ENCODE results near the gene TJP3. TPM values are rescaled to one million over a fixed set of nuclear protein-coding genes. Genes with fewer than 3 reads are reported as not detected.

TJP3 gene
- total RNA-seq, 1 donor from 2014 or later: 1.5 TPM

DNA sequence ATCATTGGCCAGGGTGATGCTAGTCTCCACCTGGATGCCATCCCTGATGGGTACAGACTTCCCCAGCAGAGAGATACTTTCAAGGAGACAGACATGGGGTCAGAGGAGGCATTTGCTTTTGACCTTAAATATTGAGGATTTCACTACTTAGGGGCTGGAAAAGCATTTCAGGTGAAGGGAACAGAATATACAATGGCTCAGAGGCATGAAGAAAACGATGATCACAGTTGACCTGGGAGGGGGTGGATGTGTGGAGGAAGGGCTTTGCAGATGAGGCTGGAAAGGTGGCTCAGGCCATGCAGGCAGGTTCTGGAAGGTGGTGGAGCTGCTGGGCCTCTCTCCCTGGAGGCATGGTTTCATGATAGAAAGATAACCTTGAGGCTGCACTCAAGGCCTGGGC lies 74.1 kb downstream of the TJP3 start:
- intact Hi-C loops (cut with micrococcal nuclease): loop anchor here (5.0 kb wide), 1 partner anchor 40 kb away; no protein-coding TSS in a partner anchor

- intact Hi-C loops (cut with micrococcal nuclease): loop anchor here (5.0 kb wide), 1 partner anchor 39 kb away; no protein-coding TSS in a partner anchor
Measured at GRCh38 chr19:3782903-3783302, 74.7 kb downstream of the TJP3 start.

DNA sequence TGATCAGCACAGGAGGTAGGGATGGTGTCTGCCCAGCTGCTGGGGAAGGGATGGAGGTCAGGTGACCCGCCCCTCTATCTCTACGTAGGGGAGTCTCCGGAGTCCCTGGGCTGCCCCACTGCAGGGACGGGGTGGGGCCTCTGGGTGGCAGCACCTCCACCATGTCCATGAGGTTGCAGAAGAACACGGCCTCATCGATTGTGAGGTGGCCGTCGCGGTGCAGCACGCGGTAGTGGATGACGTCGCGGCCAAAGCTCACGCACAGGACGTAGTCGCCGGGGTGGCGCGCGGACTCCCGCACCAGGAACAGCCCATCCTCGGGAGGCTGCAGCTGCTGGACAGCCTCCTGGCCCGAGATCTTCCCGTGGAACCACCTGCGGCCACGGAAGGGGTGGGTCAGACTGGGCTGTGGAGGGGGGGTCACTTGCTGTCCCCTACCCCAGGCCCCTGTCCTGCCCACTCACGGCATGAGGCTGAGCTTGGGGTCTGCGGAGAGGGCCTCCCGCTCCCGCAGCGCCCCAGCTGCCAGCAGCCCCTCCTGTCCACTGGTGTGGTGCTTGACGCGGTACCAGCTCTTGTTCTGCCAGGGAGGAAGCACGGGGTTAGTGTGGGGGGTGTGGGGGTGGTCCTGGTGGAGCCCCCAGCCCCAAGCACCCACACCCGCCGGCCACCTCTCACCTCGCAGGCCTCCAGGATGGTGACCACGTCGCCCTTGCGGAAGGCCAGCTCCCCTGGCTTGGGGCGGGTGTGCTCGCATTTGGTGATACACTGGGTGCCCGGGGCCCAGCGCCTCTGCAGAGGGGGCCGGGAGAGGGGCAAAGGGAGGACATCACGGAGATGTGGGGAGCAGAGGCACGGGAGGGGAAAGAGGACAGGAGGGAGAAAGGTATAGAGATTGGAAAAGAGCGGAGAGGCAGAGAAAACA lies 75.7 kb downstream of the TJP3 start:
- intact Hi-C loops (cut with micrococcal nuclease): loop anchor here (5.0 kb wide), 1 partner anchor 38 kb away; no protein-coding TSS in a partner anchor

GRCh38 chr19:3784607-3785450 lies 76.6 kb downstream of the TJP3 start:
- intact Hi-C loops (cut with micrococcal nuclease): loop anchor here (5.0 kb wide), 1 partner anchor 37 kb away; no protein-coding TSS in a partner anchor

DNA sequence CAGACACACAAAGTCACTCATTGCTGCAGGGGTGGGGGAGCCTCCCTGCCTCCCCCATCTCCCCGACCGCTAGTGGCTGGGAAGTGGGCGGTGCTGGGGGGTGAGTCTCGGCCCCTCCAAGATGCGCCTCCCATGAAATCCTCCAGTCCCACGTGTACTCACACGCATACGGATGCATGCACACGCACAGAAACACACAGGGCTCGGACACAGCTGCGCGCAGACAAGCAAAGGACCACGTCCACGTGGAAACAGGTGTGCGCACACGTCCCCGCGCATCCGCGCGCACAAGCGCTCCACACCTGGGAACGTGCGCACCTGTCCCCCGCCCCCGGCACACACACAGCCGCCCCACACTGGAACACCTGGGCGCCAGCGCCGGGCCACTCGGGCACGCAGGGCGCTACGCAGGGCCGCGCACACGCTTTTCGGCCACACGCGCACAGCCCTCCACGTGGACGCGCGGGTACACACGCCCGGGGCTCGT lies 77.3 kb downstream of the TJP3 start:
- intact Hi-C loops (cut with micrococcal nuclease): no loop called here

DNA sequence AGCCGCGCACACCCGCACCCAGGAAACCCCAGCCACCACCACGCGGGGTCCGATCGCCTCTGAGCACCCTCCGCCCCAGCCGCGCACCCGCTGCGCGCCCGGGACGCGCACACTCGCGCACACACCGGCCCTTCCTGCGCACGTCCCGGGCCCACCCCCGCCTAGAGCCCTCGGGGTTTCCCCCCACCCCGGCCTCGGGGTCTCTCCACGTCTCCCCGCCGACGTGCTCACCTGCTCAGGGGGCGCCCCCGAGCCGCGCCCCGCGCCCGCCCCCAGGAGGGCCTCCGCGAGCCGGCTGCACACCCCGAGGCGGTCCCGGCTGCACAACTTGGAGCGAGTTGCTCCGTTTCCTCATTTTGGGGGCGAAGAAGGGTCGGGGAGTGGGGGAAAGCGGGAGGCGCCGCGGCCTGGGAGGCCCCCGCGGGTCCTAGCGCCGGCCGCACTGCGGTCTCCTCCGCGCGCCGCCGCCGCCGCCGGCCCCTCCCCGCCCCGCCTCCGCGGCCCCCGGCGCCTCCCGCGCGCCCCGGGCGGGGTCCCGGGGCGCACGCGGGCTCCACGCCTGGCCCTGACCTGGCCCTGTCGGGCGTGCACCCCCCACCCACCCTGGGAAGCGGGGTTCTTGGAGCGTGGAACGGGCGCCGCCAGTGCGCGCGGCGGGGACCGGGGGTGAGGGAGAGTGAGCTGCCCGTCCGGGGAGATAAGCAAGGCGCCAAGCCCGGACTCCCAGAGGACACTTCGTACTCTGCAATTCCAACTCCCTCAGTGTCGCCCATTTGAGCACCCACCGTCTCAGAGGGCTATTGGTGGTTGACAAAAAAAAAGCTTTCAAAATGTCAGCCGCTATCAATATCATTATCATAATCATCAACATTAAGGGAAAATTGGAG lies 78.0 kb downstream of the TJP3 start, which contains the start of gene MATK:
Gene MATK, minus strand, starts transcription at position 444 of the 887 bp plus-strand sequence. CDS start 1,246 bp downstream, outside the sequence.
- intact Hi-C loops (cut with micrococcal nuclease): no loop called here

- intact Hi-C loops (cut with micrococcal nuclease): no loop called here
Measured at GRCh38 chr19:3788996-3789778, 81.0 kb downstream of the TJP3 start.

DNA sequence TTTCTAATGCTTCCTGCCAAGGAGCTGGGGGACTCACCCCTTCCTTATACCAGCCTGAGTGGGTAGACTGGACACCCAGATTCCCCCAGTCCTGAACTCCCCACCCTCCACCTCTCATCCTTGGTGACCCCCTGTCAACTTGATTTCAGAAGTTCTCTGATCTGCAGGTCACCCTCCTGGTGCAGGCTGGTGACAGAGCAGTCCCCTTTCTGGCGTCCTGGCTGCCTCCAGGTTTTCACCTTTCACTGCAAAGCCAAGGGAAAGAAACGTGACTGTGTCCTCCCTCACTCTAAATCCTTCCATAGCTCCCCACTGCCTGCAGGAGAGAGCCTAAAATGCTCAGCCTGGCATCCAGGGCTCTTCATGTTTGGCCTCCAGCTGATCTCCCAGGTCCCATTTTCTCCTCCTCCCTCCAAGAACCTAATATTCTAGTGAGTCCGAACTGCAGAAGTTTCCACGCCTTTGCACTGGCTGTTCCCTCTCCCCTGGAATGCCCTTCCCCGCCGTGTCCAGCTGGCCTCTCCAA lies 82.1 kb downstream of the TJP3 start:
- intact Hi-C loops (cut with micrococcal nuclease): no loop called here

- intact Hi-C loops (cut with micrococcal nuclease): no loop called here
Measured at GRCh38 chr19:3790941-3791340, 82.8 kb downstream of the TJP3 start.

- intact Hi-C loops (cut with micrococcal nuclease): no loop called here
Measured at GRCh38 chr19:3792114-3792513, 83.9 kb downstream of the TJP3 start.

DNA sequence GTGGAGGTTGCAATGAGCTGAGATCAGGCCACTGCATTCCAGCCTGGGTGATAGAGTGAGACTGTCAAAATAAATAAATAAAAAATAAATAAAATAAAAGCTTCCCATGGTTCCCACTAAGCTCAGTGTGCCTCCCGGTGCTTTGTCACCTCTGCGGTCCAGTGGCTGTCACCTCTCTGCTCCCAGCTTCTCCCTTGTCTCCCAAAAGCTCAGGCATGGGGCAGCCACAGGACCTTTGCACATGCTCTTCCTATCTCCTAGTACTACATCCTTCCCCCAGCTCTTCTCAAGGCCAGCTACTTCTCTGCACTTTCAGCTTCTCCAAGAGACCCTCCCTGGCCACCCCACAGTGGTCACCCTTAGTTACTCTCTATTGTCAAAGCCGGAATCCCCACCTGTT lies 85.6 kb downstream of the TJP3 start:
- intact Hi-C loops (cut with micrococcal nuclease): no loop called here

DNA sequence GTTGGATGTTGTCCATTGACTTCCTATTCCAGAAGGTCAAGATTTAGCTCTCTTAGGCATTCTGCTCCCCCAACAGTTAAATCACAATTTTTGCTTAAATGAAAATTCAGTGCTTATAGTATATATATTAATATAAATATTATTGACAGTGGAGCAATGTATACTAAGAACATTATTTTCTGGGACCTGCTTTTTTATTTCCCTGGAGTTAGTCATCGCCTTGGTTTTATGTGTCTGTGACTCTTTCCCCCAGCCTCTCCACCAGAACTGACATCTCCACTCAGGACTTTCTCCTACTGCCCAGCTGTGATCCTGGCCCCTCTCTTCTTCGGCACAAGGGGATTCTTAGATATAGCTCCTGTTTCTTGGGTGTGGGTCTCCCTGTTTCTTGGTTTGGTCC lies 88.2 kb downstream of the TJP3 start:
- intact Hi-C loops (cut with micrococcal nuclease): no loop called here

- intact Hi-C loops (cut with micrococcal nuclease): loop anchor here (1.0 to 2.0 kb wide), 2 partner anchors 14 to 35 kb away; partner anchors contain the start of gene MRPL54
Measured at GRCh38 chr19:3798137-3798536, 90.0 kb downstream of the TJP3 start.

Other genes starting within 250 kb of the TJP3 start
- gene SMIM24, start 227.9 kb upstream of the TJP3 start, total RNA-seq: 0.54 TPM in 1 of 2 replicates, not detected in the other
- gene SMIM44, start 224.9 kb upstream of the TJP3 start, total RNA-seq: not detected in 2 replicates
- gene DOHH, start 207.7 kb upstream of the TJP3 start, total RNA-seq: 16.9 and 19.4 TPM in 2 replicates
- gene FZR1, start 202.1 kb upstream of the TJP3 start, total RNA-seq: 63.0 and 63.1 TPM in 2 replicates
- 5.0 and 7.6 TPM in 2 replicates for gene TEKTIP1, start 169.2 kb upstream of the TJP3 start, total RNA-seq
- 89.0 and 92.8 TPM in 2 replicates for gene MFSD12, start 150.8 kb upstream of the TJP3 start, total RNA-seq
- gene HMG20B, start 135.4 kb upstream of the TJP3 start, total RNA-seq: 41.5 and 44.3 TPM in 2 replicates
- gene GIPC3, start 122.9 kb upstream of the TJP3 start, total RNA-seq: 0.95 and 0.98 TPM in 2 replicates
- gene TBXA2R, start 101.5 kb upstream of the TJP3 start, total RNA-seq: 0.39 and 1.1 TPM in 2 replicates
- 35.4 and 39.2 TPM in 2 replicates for gene CACTIN, start 81.6 kb upstream of the TJP3 start, total RNA-seq
- 23.5 and 23.9 TPM in 2 replicates for gene PIP5K1C, start 7.9 kb upstream of the TJP3 start, total RNA-seq
- 63.4 and 67.9 TPM in 2 replicates for gene APBA3, start 53.3 kb downstream of the TJP3 start, total RNA-seq
- 93.9 and 94.5 TPM in 2 replicates for gene MRPL54, start 54.3 kb downstream of the TJP3 start, total RNA-seq
- gene RAX2, start 63.8 kb downstream of the TJP3 start, total RNA-seq: not detected in 2 replicates
- 9.0 and 11.2 TPM in 2 replicates for gene MATK, start 78.0 kb downstream of the TJP3 start, total RNA-seq
- gene ZFR2, start 160.7 kb downstream of the TJP3 start, total RNA-seq: 0.25 and 0.32 TPM in 2 replicates
- not detected in 2 replicates for gene ATCAY, start 172.3 kb downstream of the TJP3 start, total RNA-seq
- gene NMRK2, start 224.7 kb downstream of the TJP3 start, total RNA-seq: not detected in 2 replicates

Data from T-helper 1 cell treated with Interleukin-12 subunit alpha and Interleukin-12 subunit beta and Interleukin-4 antibody, amounts not matched to agents 30 ng/mL and 1 ng/mL, for 36 hours (primary cell).